Mesendoderm (in vitro differentiated cells): ENCODE data around the gene ANKUB1.

ENCODE experiments used
- DNase-seq: peaks from one replicate; pipeline ENCODE4 v3.0.0; 2013
- H2AK5ac ChIP-seq: 2 replicates; pipeline ENCODE4 v1.6.1; 2013; ENCODE audit warnings: low read length, inconsistent platforms
- H2BK120ac ChIP-seq: 2 replicates; pipeline ENCODE4 v1.6.1; 2013; ENCODE audit warnings: low read depth, mild to moderate bottlenecking, low read length, moderate library complexity, mixed read lengths
- H2BK15ac ChIP-seq: replicated peaks from 2 replicates; pipeline ENCODE4 v1.6.1; 2013; ENCODE audit warnings: low read depth, mild to moderate bottlenecking, moderate library complexity
- H2BK5ac ChIP-seq: 2 replicates; pipeline ENCODE4 v1.6.1; 2013; ENCODE audit warnings: low read length, inconsistent platforms
- H3K18ac ChIP-seq: 2 replicates; pipeline ENCODE4 v1.6.1; 2013; ENCODE audit warnings: mild to moderate bottlenecking, low read length, mixed read lengths
- H3K23ac ChIP-seq: one replicate; pipeline ENCODE4 v1.6.1; 2013; ENCODE audit warnings: low read length
- H3K27ac ChIP-seq: 2 replicates; pipeline ENCODE4 v1.5.1; 2013; ENCODE audit warnings: low read depth, mild to moderate bottlenecking, inconsistent platforms, low read length, moderate library complexity
- H3K27me3 ChIP-seq: 2 replicates; pipeline ENCODE4 v1.6.1; 2013; ENCODE audit warnings: low read length, control low read depth, mild to moderate bottlenecking, inconsistent platforms; ENCODE audit not compliant: insufficient read depth, poor library complexity
- H3K36me3 ChIP-seq: 2 replicates; pipeline ENCODE4 v1.6.1; 2013; ENCODE audit warnings: low read length, inconsistent platforms; ENCODE audit not compliant: control insufficient read depth, insufficient read depth
- H3K4ac ChIP-seq: one replicate; pipeline ENCODE4 v1.6.1; 2013; ENCODE audit warnings: low read depth, mild to moderate bottlenecking, low read length, moderate library complexity
- H3K4me1 ChIP-seq: 2 replicates; pipeline ENCODE4 v1.6.1; 2013; ENCODE audit warnings: low read depth, low read length, inconsistent platforms; ENCODE audit not compliant: control insufficient read depth
- H3K4me2 ChIP-seq: 2 replicates; pipeline ENCODE4 v1.6.1; 2013; ENCODE audit warnings: low read length
- H3K4me3 ChIP-seq: 2 replicates; pipeline ENCODE4 v1.5.1; 2013; ENCODE audit warnings: mild to moderate bottlenecking, low read length
- H3K56ac ChIP-seq: one replicate; pipeline ENCODE4 v1.6.1; 2013; ENCODE audit warnings: low read length
- H3K79me1 ChIP-seq: 2 replicates; pipeline ENCODE4 v1.6.1; 2013; ENCODE audit warnings: low read length, inconsistent platforms
- H3K79me2 ChIP-seq: 2 replicates; pipeline ENCODE4 v1.6.1; 2013; ENCODE audit warnings: mild to moderate bottlenecking, low read length; ENCODE audit not compliant: control insufficient read depth, insufficient read depth
- H3K9ac ChIP-seq: 2 replicates; pipeline ENCODE4 v1.6.1; 2013; ENCODE audit warnings: low read length, inconsistent platforms
- H4K5ac ChIP-seq: one replicate; pipeline ENCODE4 v1.6.1; 2013; ENCODE audit warnings: low read length
- H4K8ac ChIP-seq: one replicate; pipeline ENCODE4 v1.6.1; 2013; ENCODE audit warnings: low read depth, mild to moderate bottlenecking, control low read depth, low read length, moderate library complexity
- WGBS: extraction: QIAGEN DNeasy Blood & Tissue Kit; methylation state at CpG from one replicate; pipeline ENCODE4 v1.1.7; 2013; ENCODE audit warnings: low lambda C conversion rate, missing lambda C conversion rate; ENCODE audit not compliant: insufficient coverage; ENCODE audit errors: extremely low coverage; 5-methylcytosine and 5-hydroxymethylcytosine counted together

The ANKUB1 gene

GRCh38 chr3:149738876-149739275 lies 53.5 kb downstream of the ANKUB1 start:
- Histone ChIP-seq H3K27ac (no peak overlapping the region), H3K4ac (no peak overlapping the region), H4K8ac (no peak overlapping the region), H2BK15ac (no peak overlapping the region), H3K4me2 (no peak overlapping the region), H3K4me3 (no peak overlapping the region), H3K9ac (no peak overlapping the region), H2BK120ac (no peak overlapping the region), H3K4me1 (no peaks in the 10 kb centered on the region), H2BK5ac (no peak overlapping the region), H3K27me3 (no peaks in the 10 kb centered on the region), H2AK5ac (no peak overlapping the region), H3K79me2 (no peaks in the 10 kb centered on the region), H3K36me3 (no peaks in the 10 kb centered on the region), H3K23ac (no peak overlapping the region), H3K56ac (no peak overlapping the region), H4K5ac (no peak overlapping the region), H3K18ac (no peak overlapping the region), H3K79me1 (no peaks in the 10 kb centered on the region)
- no peak for DNase-seq
- no CpG with 5 or more reads among the region's 2 CpGs for WGBS

GRCh38 chr3:149736953-149737205 lies 55.5 kb downstream of the ANKUB1 start:
- Histone ChIP-seq H3K79me1 (no peaks in the 10 kb centered on the region), H3K27ac (no peak overlapping the region), H4K5ac (no peak overlapping the region), H2BK15ac (no peak overlapping the region), H3K79me2 (no peaks in the 10 kb centered on the region), H2BK5ac (no peak overlapping the region), H3K4me2 (no peak overlapping the region), H3K4me3 (no peak overlapping the region), H2AK5ac (no peak overlapping the region), H3K4me1 (no peaks in the 10 kb centered on the region), H2BK120ac (no peak overlapping the region), H3K9ac (no peak overlapping the region), H4K8ac (no peak overlapping the region), H3K27me3 (no peaks in the 10 kb centered on the region), H3K23ac (no peak overlapping the region), H3K4ac (no peak overlapping the region), H3K56ac (no peak overlapping the region), H3K36me3 (no peaks in the 10 kb centered on the region), H3K18ac (no peak overlapping the region)
- DNase-seq, result no peak

GRCh38 chr3:149736175-149736952 lies 56.0 kb downstream of the ANKUB1 start:
- no peak overlapping the region for H2AK5ac ChIP-seq
- no peak overlapping the region for H3K27ac ChIP-seq
- H4K8ac ChIP-seq, result no peak overlapping the region
- H3K79me1 ChIP-seq, result no peaks in the 10 kb centered on the region
- no peak overlapping the region for H2BK5ac ChIP-seq
- H3K18ac ChIP-seq, result no peak overlapping the region
- no peak overlapping the region for H3K23ac ChIP-seq
- no peak overlapping the region for H3K4me3 ChIP-seq
- H4K5ac ChIP-seq, result no peak overlapping the region
- H3K56ac ChIP-seq, result no peak overlapping the region
- WGBS, result no CpG with 5 or more reads among the region's 2 CpGs
- DNase-seq, result no peak
- no peak overlapping the region for H3K9ac ChIP-seq
- no peak overlapping the region for H2BK120ac ChIP-seq
- H3K4me2 ChIP-seq, result no peak overlapping the region
- H3K27me3 ChIP-seq, result no peaks in the 10 kb centered on the region
- H2BK15ac ChIP-seq, result no peak overlapping the region
- H3K36me3 ChIP-seq, result no peaks in the 10 kb centered on the region
- no peak overlapping the region for H3K4ac ChIP-seq
- H3K4me1 ChIP-seq, result no peaks in the 10 kb centered on the region
- H3K79me2 ChIP-seq, result no peaks in the 10 kb centered on the region

GRCh38 chr3:149732234-149732633 lies 60.1 kb downstream of the ANKUB1 start:
- Histone ChIP-seq H3K4me1 (no peaks in the 10 kb centered on the region), H3K18ac (no peak overlapping the region), H3K36me3 (no peaks in the 10 kb centered on the region), H2BK120ac (no peak overlapping the region), H3K27me3 (no peaks in the 10 kb centered on the region), H2BK15ac (no peak overlapping the region), H4K5ac (no peak overlapping the region), H3K23ac (no peak overlapping the region), H2BK5ac (no peak overlapping the region), H3K4me2 (no peak overlapping the region), H3K79me1 (no peaks in the 10 kb centered on the region), H3K79me2 (no peaks in the 10 kb centered on the region), H3K56ac (no peak overlapping the region), H3K27ac (no peak overlapping the region), H3K9ac (no peak overlapping the region), H4K8ac (no peak overlapping the region), H3K4ac (no peak overlapping the region), H2AK5ac (no peak overlapping the region), H3K4me3 (no peak overlapping the region)
- no peak for DNase-seq
- WGBS, result 100% methylated on average over 1 of the region's 3 CpGs

GRCh38 chr3:149727656-149728055 lies 64.7 kb downstream of the ANKUB1 start:
- Histone ChIP-seq H3K79me1 (no peaks in the 10 kb centered on the region), H4K8ac (no peak overlapping the region), H3K4me3 (no peak overlapping the region), H3K4ac (no peak overlapping the region), H2BK5ac (no peak overlapping the region), H2BK120ac (no peak overlapping the region), H3K79me2 (no peaks in the 10 kb centered on the region), H3K4me2 (no peak overlapping the region), H2BK15ac (no peak overlapping the region), H2AK5ac (no peak overlapping the region), H3K9ac (no peak overlapping the region), H3K27ac (no peak overlapping the region), H3K4me1 (no peaks in the 10 kb centered on the region), H3K23ac (no peak overlapping the region), H3K56ac (no peak overlapping the region), H4K5ac (no peak overlapping the region), H3K36me3 (no peaks in the 10 kb centered on the region), H3K18ac (no peak overlapping the region), H3K27me3 (no peaks in the 10 kb centered on the region)
- WGBS, result no CpG with 5 or more reads among the region's 2 CpGs
- DNase-seq, result no peak

- WGBS, result no CpG with 5 or more reads among the region's 2 CpGs
- H3K9ac ChIP-seq, result no peak overlapping the region
- no peak overlapping the region for H2BK120ac ChIP-seq
- H4K5ac ChIP-seq, result no peak overlapping the region
- H3K4ac ChIP-seq, result no peak overlapping the region
- DNase-seq, result no peak
- H3K18ac ChIP-seq, result no peak overlapping the region
- H3K79me2 ChIP-seq, result no peaks in the 10 kb centered on the region
- H3K27ac ChIP-seq, result no peak overlapping the region
- H2BK15ac ChIP-seq, result no peak overlapping the region
- H3K4me1 ChIP-seq, result no peaks in the 10 kb centered on the region
- no peak overlapping the region for H4K8ac ChIP-seq
- H2BK5ac ChIP-seq, result no peak overlapping the region
- no peak overlapping the region for H3K4me3 ChIP-seq
- no peaks in the 10 kb centered on the region for H3K79me1 ChIP-seq
- H3K23ac ChIP-seq, result no peak overlapping the region
- H2AK5ac ChIP-seq, result no peak overlapping the region
- no peak overlapping the region for H3K56ac ChIP-seq
- H3K4me2 ChIP-seq, result no peak overlapping the region
- H3K27me3 ChIP-seq, result no peaks in the 10 kb centered on the region
- no peaks in the 10 kb centered on the region for H3K36me3 ChIP-seq
Observed at GRCh38 chr3:149726716-149727407, 65.5 kb downstream of the ANKUB1 start.
